DOHH2 (cell line): ENCODE results near the gene DSTN.

Experiments
- EZH2phosphoT487 ChIP-seq: fragments of 200-600 bp; sonication (generic); IDR thresholded peaks from 2 replicates; pipeline ENCODE4 v1.6.1; 2017; ENCODE audit warnings: borderline replicate concordance, mild to moderate bottlenecking, antibody characterized with exemption, low read length, moderate library complexity, mixed read lengths
- TF ChIP-seq, protein P1 (sequence below): fragments of 200-600 bp; sonication (generic); IDR thresholded peaks from one replicate; pipeline ENCODE4 v1.5.1; 2014; ENCODE audit warnings: antibody characterized with exemption, mild to moderate bottlenecking, low read depth, low read length; ENCODE audit not compliant: poor library complexity, severe bottlenecking

DNA sequence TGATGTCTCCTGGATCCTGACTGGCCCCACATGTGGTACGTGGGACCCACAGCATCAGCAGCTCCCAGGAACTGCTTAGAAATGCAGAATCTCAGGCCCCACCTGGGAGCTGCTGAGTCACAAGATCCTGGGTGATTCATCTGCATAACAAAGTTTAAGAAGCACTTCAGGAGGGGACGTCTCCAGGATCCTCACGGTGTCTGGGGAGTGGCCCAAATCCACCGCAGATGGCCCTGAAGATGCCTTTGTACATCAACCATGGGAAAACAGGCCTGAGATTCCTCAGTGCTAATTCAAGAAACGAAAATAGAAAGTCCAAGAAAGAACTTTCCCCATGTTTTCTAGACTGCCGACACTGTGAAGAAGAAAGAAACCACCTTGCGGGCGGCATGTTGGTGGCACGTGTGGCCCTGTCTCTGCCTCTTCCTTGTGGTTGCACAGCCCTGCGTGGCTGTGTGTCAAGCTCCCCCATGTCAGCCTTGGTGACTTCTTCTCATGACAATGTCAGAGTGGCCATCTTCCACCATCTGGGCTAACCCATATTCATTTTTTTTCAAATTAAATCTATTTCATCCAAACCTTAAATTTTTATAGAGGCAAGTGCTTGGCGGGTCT, 86.1 kb downstream of the DSTN start:
- TF ChIP-seq, protein P1, sequence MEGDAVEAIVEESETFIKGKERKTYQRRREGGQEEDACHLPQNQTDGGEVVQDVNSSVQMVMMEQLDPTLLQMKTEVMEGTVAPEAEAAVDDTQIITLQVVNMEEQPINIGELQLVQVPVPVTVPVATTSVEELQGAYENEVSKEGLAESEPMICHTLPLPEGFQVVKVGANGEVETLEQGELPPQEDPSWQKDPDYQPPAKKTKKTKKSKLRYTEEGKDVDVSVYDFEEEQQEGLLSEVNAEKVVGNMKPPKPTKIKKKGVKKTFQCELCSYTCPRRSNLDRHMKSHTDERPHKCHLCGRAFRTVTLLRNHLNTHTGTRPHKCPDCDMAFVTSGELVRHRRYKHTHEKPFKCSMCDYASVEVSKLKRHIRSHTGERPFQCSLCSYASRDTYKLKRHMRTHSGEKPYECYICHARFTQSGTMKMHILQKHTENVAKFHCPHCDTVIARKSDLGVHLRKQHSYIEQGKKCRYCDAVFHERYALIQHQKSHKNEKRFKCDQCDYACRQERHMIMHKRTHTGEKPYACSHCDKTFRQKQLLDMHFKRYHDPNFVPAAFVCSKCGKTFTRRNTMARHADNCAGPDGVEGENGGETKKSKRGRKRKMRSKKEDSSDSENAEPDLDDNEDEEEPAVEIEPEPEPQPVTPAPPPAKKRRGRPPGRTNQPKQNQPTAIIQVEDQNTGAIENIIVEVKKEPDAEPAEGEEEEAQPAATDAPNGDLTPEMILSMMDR, result no peak
- TF ChIP-seq EZH2phosphoT487, result no peak
